Adipose tissue (tissue), 3 donors: ENCODE results near the gene RUFY3. TPM values are rescaled to one million over a fixed set of nuclear protein-coding genes. Genes with fewer than 3 reads are reported as not detected.
A peak's percentile ranks its signal among the peaks of the same experiment; 100 is the strongest.
"Not testable (repeated sequence)": the region's sequence is repeated elsewhere in the genome, so short reads cannot be mapped to it uniquely, and the experiment has no call there.

Experiments used
- H3K27ac ChIP-seq: one replicate; pipeline ENCODE4 v1.5.1; 2013; ENCODE audit warnings: low read depth, low read length
- WGBS, 3 donors: extraction: QIAGEN DNeasy Blood & Tissue Kit; methylation state at CpG; one replicate each; pipeline ENCODE4 v1.1.7; 2013; 5-methylcytosine and 5-hydroxymethylcytosine counted together
- polyA plus RNA-seq, 3 donors: library from polyadenylated mRNA; stranded (reverse); fragments of 200-250 nt; gene quantifications; one replicate each; pipeline ENCODE4 v1.2.3, GENCODE V29; 2013
- donor health status: healthy with polysubstance abuse.
- donor health status: Bipolar disorder and iron deficiency.
- donor health status: healthy.

Gene RUFY3
- polyA plus RNA-seq, 3 donors, result 11.7 to 22.3 (median 15.8) TPM

DNA sequence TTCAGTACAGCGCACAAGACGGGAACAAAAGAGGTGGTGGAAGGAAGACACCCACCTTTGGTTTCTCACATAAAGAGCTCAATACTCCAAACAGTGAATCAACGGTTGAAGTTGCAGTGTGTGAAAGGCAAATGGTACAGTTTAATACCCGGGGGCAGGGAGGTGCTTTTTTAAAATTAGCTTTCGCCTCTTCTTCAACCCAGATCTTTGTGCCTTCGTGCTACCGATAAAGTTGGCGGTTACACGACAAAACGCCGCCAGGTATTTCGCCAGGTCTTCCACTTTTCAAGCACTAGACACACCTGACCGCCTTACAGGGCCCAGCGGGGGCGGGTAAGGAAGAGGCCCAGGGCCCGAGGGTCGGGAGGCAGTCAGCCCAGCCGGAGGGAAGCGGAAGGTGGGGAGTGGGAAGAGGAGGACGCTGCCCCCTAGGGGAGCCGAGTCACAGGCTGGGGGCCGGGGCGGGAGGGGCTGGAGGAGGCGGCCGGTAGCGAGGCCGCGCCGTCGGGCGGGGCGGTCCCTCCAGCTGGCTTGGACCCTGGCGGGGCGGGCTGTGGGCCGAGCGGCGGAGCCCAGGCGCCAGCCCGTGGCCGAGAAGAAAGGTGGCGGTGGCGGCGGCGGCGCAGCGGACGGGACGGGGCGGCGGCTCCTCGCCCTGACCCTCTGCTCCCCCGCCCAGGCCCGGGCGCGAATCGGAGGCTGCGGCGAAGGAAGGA, 17.4 kb upstream of the RUFY3 start:
- H3K27ac ChIP-seq, result peak overlapping the region; percentile 80
- 0 to 1% (median 0%) methylated on average over 39 to 58 of the region's 58 CpGs for WGBS, 3 donors

DNA sequence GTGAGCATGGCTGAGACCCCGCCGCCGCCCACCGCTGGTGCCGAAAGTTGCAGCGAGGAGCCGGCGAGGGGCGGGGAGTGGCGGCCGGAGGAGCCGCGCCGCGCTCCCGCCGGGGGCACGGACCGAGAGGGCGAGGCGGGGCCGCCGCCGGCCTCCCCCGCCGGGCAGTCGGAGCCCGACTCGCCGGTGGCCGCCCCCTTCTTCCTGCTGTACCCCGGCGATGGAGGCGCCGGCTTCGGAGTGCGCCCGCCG, 16.9 kb upstream of the RUFY3 start:
- 0% methylated on average over 14 to 39 of the region's 39 CpGs for WGBS, 3 donors
- H3K27ac ChIP-seq, result no peak overlapping the region

DNA sequence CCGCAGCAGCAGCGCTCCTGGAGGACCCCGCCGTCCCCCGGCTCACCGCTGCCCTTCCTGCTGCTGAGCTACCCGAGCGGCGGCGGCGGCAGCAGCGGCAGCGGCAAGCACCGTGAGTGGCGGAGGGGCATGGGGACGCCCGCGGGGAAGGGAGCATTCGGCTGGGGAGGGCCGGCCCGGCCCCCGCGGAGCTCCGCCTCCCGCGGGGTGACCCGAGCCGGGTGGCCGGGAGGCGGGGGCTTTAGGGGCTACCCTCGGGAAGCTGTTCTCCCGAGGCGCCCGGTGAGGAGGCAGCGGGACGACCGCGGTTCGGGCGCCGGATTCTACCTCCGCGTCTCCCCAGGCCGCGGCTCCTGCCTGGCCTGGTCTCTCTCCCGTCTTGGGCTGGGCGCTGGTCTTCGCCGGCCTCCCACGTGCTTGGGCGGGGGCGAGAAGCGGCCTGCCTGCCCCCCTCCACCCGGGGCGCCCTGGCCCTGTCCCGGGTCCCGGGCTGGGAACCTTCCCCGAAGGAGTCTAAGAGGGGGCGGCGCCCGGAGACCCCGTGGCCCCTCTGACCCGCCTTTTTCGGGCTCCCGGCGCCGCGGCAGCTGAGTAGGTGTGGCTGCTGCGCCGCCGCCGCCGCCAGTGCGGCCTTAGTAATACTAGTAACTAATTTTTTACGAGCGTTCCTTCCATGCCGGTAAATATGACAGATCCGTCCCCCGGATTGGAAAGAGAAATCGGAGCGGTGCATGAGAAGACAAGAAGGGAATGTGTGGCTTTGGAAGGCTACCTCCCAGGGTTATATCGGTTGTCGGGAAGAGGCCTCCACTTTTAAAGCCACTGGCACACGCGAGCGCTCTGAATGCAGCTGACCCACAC, 16.4 kb upstream of the RUFY3 start:
- WGBS, 3 donors, result 0 to 1% (median 1%) methylated on average over 66 to 86 of the region's 86 CpGs
- no peak overlapping the region for H3K27ac ChIP-seq

DNA sequence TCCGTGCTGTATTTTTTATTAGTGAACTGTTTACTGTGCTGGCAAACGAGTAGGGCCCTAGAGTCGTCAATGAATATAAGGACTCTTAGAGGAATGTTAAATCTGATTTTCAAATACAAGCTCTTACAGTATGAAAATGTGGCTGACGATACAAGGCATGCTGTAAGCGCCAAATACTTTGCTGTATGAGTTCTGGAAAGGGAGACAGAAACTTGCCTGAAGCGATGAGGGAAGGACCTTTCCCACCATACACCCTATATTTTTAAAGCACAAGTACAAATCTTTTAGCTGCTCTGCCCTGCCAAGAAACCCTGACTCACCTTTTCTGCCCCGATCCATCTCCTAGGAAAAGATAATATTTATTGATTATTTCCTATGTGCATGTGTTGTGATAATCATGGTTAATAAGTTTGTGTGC, 15.7 kb upstream of the RUFY3 start:
- WGBS, 3 donors, result 5 to 14% (median 13%) methylated on average over 7 of the region's 7 CpGs
- H3K27ac ChIP-seq, result no peak overlapping the region

DNA sequence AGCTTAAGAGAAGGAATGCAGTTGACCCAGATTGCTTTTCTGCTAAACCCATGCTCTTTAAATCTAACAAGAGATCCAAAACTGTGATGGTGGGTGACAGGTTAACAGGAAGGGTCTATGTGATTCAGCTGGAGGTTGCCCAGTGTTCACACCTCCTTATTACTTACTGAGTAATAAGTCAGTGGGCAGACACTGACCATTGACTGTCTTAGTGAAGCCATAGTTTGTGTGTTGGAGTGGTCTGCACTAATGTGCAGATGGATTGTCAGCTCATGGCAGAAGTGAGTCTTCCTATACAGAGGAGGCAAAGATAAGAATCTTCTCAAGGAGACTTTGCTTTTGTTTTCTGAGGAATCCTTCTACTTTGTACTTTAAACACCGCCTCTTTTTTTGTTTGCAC, 15.2 kb upstream of the RUFY3 start:
- no peak overlapping the region for H3K27ac ChIP-seq
- WGBS, 3 donors, result 71 to 94% (median 93%) methylated on average over 1 of the region's 1 CpG

DNA sequence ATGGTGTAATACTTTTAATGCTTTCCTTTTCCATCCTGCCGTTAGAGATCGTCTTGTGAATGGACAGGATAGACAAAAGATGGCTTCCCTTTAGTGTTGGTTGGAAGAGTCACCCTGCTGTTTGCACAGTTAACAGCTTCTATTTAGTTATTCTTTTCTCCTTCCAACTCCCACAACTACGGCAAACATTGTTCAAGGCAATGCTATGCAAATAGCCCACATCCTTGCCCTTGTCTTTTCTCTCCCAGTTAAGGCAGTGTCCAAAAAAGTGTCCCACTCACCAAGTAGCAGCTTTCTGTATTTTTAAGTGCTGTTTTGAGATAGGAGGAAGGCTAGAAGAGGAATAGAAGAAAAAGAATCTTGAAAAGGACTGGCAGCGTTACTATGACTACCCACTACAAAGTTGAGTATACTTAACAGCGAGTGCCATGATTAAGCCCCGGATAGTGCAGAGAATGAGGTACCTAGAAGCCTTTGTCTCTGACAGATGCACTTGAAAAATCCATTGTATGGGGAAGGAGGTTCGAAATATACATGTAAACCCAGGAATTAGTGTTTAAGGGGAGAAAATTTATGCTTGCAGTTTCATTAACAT, 12.1 kb upstream of the RUFY3 start:
- WGBS, 3 donors, result 45 to 91% (median 88%) methylated on average over 7 of the region's 7 CpGs
- H3K27ac ChIP-seq, result no peak overlapping the region

DNA sequence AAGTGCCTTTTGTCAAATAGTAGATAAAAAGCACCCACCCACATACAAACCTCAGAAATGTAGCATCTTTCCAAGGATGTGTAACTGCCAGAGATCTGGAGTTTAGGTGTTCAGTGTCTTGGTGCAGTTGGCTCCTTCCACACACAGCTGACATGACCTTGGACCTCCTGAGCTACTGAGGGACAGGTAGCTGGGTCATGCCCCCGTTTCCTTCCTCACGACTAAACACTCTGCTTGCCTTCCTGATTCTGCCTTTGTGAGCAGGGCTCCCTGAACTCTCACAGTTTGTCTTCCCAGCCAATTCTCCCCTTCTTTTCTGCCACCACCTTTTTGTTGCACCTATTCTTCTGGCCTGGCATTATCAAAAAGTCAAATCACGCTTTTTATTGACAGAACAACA, 10.2 kb upstream of the RUFY3 start:
- WGBS, 3 donors, result 33 to 60% (median 54%) methylated on average over 3 of the region's 3 CpGs
- H3K27ac ChIP-seq, result no peak overlapping the region

DNA sequence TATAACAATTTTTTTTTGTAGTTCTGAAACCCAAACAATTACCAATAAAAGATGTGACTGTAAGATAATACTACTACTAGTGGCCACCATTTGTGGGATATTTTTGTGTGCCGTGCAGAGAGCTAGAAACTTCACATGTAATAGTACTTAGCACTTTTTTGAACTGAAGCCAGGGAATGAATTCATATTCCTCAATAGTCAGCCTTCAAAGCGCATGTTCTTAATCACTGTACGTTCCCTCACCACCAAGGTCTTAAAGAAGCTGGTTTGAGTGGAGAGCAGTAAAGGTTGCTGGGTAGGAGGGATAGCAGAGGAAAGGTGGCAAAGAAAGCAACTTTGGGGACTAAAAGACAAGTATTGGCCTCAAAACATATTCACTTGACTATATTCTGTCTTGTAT, 9.6 kb upstream of the RUFY3 start:
- H3K27ac ChIP-seq, result no peak overlapping the region
- 51 to 72% (median 71%) methylated on average over 3 of the region's 3 CpGs for WGBS, 3 donors

DNA sequence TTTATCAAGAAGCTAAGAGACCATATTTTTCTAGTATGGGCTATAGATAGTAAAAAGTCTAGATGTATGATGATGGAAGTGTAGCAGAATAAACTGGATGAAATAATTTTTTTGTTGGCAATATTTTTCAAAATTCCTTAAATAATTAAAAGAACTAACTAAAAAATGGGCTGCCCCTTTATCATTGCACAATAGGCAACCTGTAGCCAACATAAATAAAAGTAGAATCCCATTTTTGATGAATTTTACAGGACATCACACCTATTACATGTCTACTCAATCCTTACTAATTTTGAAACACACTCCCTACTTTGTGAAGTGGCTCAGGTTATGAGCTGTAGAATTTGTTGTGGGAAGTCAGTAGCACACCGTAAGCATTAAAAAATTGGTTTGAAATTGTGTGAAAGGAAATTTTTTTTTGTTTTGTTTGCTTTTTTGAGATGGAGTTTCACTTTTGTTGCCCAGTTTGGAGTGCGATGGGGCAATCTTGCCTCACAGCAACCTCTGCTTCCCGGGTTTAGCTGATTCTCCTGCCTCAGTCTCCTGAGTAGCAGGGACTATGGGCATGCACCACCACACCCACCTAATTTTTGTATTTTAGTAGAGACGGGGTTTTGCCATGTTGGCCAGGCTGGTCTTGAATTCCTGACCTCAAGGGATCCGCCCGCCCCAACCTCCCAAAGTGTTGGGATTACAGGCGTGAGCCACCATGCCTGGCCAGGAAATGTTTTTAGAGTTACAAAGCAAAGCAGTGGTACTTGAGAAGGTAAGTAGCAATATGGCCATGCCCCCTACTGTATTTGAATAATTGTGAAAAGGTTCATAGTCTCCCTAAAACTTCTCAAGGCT, 8.9 kb upstream of the RUFY3 start:
- WGBS, 3 donors, result 83 to 96% (median 91%) methylated on average over 7 of the region's 7 CpGs
- H3K27ac ChIP-seq, result no peak overlapping the region

DNA sequence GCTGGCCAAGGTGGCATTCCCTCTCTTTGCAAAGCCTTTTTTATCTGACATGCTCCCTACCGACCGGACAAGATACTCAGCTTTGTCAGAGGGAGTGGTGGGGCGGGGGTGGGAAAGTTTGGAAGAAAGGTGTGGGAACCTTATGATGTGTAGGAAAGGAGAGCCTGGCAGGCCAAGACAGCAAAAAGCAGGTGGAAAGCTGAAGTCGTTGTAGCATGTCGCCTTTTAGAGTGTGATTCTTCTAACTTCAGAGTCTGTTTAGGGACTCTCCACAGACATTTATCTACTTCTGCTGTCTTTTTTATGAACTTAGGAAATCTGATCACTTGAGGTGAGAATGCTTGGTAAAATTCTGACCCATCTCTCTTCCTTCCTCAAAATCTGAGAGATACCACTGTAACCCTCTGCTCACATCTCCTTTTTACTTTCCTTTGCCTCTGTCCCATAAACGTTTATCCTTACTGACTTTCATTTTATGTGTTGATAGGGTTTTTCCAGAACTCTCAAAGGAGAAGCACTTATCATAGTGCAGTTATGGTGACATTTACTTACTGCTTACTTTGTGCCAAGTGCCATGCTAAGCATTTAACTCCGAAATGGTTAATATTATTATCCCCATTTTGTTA, 8.2 kb upstream of the RUFY3 start:
- 60 to 71% (median 69%) methylated on average over 7 of the region's 7 CpGs for whole genome bisulfite sequencing, 3 donors

DNA sequence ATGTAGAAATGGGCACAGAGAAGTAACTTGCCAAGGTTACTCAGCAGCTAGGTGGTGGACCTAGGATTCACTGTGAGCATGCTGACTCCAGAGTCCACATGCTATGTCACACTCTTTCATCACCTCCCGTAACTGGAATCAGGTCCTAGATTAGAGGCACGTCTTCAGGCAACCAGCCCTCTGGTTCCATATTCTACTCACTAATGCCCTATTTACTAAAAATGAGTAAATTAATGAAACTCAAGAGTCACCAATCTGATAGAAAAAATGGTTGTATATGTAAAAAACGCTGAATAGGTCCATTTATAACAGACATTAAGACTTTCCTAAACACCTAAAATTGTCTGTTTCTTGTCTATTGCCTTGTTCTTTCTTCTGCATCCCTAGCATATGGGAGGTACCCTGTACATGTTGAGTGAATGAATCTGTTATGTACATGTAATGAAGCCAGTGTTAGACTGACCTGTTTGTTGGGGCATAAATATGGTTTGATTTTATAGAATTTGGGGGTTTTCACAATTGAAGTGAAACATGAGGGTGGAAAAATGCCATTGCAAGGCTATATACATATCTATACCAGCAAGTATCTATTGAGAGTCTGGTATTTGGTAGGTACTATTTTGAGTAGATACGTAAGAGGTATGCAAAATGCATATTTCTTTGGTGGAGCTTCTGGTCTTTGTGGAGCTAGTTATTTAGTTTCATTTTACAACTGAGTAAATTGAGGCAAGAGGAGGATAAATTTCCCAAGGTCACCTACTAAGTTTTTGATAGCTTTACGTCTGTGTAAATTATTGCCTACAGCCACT, 7.5 kb upstream of the RUFY3 start:
- no peak overlapping the region for H3K27ac ChIP-seq
- WGBS, 3 donors, result 73 to 77% (median 74%) methylated on average over 5 of the region's 5 CpGs

More for the DNA sequence above, 8.2 kb upstream of the RUFY3 start:
- no peak overlapping the region for H3K27ac ChIP-seq

DNA sequence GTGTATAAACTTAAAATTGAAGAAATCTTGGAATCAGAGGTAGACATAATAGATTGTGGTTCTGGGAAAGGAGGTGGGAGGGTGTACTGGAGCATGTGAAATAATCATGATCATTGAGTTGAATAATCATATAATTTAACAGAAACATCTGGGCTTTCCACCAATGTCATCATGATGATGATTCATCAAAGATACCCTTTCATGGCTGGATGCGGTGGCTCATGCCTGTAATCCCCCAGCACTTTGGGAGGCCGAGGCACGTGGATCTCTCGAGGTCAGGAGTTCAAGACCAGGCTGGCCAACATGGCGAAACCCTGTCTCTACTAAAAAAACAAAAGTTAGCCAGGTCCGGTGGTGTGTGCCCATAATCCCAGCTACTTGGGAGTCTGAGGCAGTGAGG, 6.7 kb upstream of the RUFY3 start:
- 84 to 95% (median 85%) methylated on average over 6 of the region's 6 CpGs for WGBS, 3 donors
- H3K27ac ChIP-seq, result no peak overlapping the region

DNA sequence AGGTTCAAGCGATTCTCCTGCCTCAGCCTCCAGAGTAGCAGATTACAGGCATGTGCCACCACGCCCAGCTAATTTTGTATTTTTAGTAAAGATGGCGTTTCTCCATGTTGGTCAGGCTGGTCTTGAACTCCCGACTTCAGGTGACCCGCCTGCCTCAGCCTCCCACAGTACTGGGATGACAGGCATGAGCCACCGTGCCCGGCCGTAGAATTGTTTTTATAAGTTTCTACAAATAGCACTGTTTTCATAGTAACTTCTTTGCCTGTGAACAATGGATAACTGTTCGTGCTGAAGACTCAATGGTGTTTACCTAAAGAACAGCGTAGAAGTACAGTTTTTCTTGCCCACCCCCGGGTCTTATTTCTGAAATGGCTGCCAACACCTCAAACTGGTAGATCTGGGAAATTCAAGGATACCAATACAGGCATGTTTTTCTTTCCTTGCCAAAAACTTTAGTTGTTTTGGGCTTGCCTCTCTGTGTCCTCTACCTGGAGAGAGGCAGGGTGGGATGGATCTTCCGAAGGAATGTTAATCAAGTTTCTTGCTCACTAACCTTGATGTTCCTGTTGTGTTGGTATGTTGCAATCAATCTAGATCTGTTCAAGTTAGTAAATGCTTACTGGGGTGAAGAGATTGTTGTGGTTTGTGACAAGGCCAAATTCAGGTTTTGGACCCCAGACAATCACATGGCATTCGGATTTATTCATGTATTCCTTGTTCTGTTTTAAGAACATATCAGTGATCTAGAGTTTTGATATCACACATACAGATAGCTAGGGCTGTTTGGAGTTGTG, 2.8 kb upstream of the RUFY3 start:
- 78 to 93% (median 91%) methylated on average over 13 of the region's 13 CpGs for WGBS, 3 donors
- H3K27ac ChIP-seq, result no peak overlapping the region

DNA sequence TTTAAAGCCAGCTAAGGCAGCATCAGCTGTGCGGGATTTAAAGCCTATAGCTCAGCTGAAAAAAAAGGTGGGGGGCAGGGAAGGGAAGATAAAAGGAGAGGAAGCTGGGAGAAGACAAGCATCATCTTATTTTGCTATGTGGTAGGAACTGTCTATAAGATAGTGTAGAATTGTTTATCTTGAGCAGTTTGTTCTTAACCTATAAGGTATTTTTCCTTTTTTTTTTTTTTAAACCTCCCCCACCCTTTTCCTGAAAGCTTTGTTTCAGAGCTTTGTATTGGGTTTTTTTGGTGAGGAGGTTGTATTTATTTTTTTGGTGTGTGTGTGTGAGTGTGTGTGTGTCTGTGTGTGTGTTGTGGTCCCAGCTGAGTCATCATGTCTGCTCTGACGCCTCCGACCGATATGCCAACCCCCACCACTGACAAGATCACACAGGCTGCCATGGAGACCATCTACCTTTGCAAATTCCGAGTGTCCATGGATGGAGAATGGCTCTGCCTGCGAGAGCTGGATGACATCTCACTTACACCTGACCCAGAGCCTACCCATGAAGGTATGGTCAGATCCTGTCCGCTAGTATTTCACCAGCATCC, 531 bp downstream of the RUFY3 start:
- 44 to 77% (median 55%) methylated on average over 7 of the region's 7 CpGs for WGBS, 3 donors
- H3K27ac ChIP-seq, result no peak overlapping the region

DNA sequence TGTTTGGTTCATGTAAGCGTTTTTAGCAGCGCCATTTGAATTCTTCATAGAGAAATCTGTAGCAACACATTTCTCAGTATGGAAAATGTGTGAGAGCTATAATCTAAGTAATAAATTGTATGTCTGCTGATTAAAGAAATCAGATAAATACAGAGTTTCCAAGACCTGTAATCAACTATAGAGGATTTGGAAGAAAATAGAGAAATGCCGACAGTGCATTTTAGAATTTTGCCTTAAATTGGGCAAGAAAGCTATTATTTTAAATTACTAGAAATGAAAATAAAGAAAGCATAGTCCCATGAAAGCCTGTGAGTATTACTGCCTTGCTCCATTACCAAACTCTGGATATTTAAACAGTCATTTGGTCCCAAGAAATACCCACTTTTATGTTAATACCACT, 2.7 kb downstream of the RUFY3 start:
- no peak overlapping the region for H3K27ac ChIP-seq
- WGBS, 3 donors, result 96 to 98% (median 97%) methylated on average over 3 of the region's 3 CpGs

DNA sequence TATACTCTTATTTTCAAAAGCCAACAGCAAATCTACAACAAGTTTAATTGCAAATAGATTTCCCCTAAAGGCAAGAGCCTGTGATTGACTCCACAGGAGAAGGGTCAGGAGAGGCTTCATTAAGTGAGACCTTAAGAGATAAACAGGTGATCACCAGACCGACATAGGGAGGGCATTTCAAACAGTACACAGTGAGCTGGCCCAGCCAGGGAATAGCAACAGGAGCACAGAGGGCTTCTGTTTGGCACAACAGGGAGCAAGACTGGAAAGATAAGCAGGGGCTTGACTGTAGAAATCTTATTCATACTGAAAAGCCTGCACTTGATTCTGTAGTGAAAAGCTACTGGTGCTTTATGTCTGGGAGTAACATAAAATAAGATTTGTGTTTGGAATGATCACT, 3.9 kb downstream of the RUFY3 start:
- no peak overlapping the region for H3K27ac ChIP-seq

DNA sequence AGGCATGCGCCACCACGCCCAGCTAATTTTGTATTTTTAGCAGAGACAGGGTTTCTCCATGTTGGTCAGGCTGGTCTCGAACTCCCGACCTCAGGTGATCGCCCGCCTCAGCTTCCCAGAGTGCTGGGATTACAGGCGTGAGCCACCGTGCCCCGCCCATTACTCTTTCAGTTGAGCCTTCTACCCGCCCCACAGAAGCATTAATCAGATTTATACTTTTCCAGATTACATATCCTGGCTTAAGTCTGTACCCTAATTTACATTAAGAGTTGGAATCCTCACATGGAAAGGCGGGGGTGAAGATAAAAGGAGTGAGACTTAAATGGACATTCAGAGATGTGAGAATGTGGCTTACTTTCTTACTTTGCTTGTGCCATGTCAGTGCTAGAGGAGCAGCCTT, 4.8 kb downstream of the RUFY3 start:
- H3K27ac ChIP-seq, result not testable (repeated sequence)
- 96 to 98% (median 97%) methylated on average over 11 of the region's 11 CpGs for WGBS, 3 donors

More for the DNA sequence above, 3.9 kb downstream of the RUFY3 start:
- WGBS, 3 donors, result 73 to 84% (median 76%) methylated on average over 1 of the region's 1 CpG
